Astrocyte (in vitro differentiated cells and primary cell): ENCODE results near the gene C17orf113. TPM values are rescaled to one million over a fixed set of nuclear protein-coding genes. Genes with fewer than 3 reads are reported as not detected.

ENCODE experiments used
- DNase-seq: peaks from one replicate; pipeline ENCODE4 v3.0.0-alpha.2; 2010; ENCODE audit warnings: low read depth
- FAIRE-seq: peaks from 2 replicates; lab custom pipeline; 2011; peaks lifted over from hg19 to GRCh38; lab: Jason Lieb, UNC
- H2AFZ ChIP-seq: 2 replicates; pipeline ENCODE4 v1.6.0; 2012; ENCODE audit warnings: low read depth, low read length, inconsistent platforms
- H3K27ac ChIP-seq: 2 replicates; pipeline ENCODE4 v1.5.1; 2011; ENCODE audit warnings: low read depth, low read length, inconsistent platforms
- H3K27me3 ChIP-seq: 2 replicates; pipeline ENCODE4 v1.6.0; 2011; ENCODE audit warnings: low read length, inconsistent platforms; ENCODE audit not compliant: insufficient read depth
- H3K36me3 ChIP-seq: 2 replicates; pipeline ENCODE4 v1.5.1; 2011; ENCODE audit warnings: low read length, inconsistent platforms; ENCODE audit not compliant: insufficient read depth
- H3K4me1 ChIP-seq: 2 replicates; pipeline ENCODE4 v1.5.1; 2011; ENCODE audit warnings: low read length, inconsistent platforms; ENCODE audit not compliant: insufficient read depth
- H3K4me2 ChIP-seq: 2 replicates; pipeline ENCODE4 v1.6.0; 2012; ENCODE audit warnings: low read length, inconsistent platforms
- H3K4me3 ChIP-seq: 2 replicates; pipeline ENCODE4 v1.5.1; 2011; ENCODE audit warnings: low read depth, mild to moderate bottlenecking, low read length, inconsistent platforms; ENCODE audit not compliant: insufficient read depth
- H3K79me2 ChIP-seq: 2 replicates; pipeline ENCODE4 v1.6.0; 2012; ENCODE audit warnings: mild to moderate bottlenecking, low read length, inconsistent platforms; ENCODE audit not compliant: insufficient read depth
- H3K9ac ChIP-seq: 2 replicates; pipeline ENCODE4 v1.6.0; 2012; ENCODE audit warnings: mild to moderate bottlenecking, low read length, inconsistent platforms
- H3K9me3 ChIP-seq: 2 replicates; pipeline ENCODE4 v1.5.1; 2012; ENCODE audit warnings: low read depth, mild to moderate bottlenecking, low read length, inconsistent platforms; ENCODE audit not compliant: insufficient read depth
- H4K20me1 ChIP-seq: 2 replicates; pipeline ENCODE4 v1.6.0; 2012; ENCODE audit warnings: low read length, inconsistent platforms; ENCODE audit not compliant: insufficient read depth
- H3K27ac Mint-ChIP-seq: one replicate; pipeline ENCODE4 v1.8.0; 2021; ENCODE audit warnings: mild to moderate bottlenecking, mixed read lengths; ENCODE audit not compliant: unreplicated experiment
- H3K27me3 Mint-ChIP-seq: one replicate; pipeline ENCODE4 v1.8.0; 2021; ENCODE audit warnings: low read depth, mixed read lengths; ENCODE audit not compliant: unreplicated experiment
- H3K36me3 Mint-ChIP-seq: one replicate; pipeline ENCODE4 v1.8.0; 2021; ENCODE audit warnings: low read depth, mixed read lengths; ENCODE audit not compliant: unreplicated experiment
- H3K4me1 Mint-ChIP-seq: one replicate; pipeline ENCODE4 v1.8.0; 2021; ENCODE audit warnings: low read depth, mixed read lengths; ENCODE audit not compliant: unreplicated experiment
- H3K4me3 Mint-ChIP-seq: one replicate; pipeline ENCODE4 v1.8.0; 2021; ENCODE audit warnings: mild to moderate bottlenecking, moderate library complexity, mixed read lengths; ENCODE audit not compliant: unreplicated experiment
- H3K9me3 Mint-ChIP-seq: one replicate; pipeline ENCODE4 v1.8.0; 2021; ENCODE audit warnings: mild to moderate bottlenecking, mixed read lengths; ENCODE audit not compliant: unreplicated experiment
- CTCF ChIP-seq: IDR thresholded peaks from 2 replicates; pipeline ENCODE4 v1.5.1; 2011; ENCODE audit warnings: low read depth, mild to moderate bottlenecking, inconsistent platforms, low read length, moderate library complexity; ENCODE audit not compliant: insufficient read depth
- EZH2 ChIP-seq: IDR thresholded peaks from 2 replicates; pipeline ENCODE4 v1.6.1; 2012; ENCODE audit warnings: mild to moderate bottlenecking, low read length, inconsistent platforms; ENCODE audit not compliant: insufficient read depth
- total RNA-seq: library from RNA; stranded (reverse); gene quantifications from 2 replicates; pipeline ENCODE4 v1.2.1, GENCODE V29; 2021

The C17orf113 gene
- total RNA-seq, 1 donor from 2014 or later, result 0.23 TPM

DNA sequence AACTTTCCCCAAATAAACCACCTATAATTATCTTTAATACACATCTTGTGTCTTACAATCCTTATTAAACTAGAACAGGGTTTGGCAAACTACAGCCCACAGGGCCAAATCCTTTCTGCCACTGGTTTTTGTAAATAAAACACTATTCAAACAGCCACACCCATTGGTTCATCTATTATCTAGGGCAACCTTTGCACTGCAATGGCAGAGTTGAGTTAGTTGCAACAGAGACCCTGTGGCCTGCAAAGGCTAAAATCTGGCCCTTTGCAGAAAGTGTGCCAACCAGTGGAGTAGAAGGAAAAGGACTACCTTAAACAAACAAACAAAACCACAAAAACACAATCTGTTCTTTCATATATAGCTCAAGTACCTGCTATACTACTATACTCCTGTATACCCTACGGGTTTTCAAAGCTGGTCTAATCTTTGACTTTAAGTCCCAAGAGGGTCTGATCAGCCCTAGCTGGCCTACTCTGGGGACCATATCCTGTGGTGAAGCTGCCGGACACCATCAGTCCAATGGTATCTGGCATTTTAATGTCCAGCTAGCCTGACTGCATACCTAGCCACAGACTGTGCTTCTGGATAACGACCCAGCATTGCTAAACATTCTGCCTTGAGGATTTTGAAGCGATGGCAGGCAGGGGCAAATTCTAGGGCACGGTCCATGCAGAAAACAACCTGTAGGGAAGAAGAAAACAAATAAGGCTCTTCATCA, 60.5 kb downstream of the C17orf113 start:
- Histone ChIP-seq H3K27me3 (no peaks in the 10 kb centered on the region), H4K20me1 (peaks cover 30% of the 10 kb centered on the region), H2AFZ (no peak overlapping the region), H3K9ac (no peak overlapping the region), H3K9me3 (no peaks in the 10 kb centered on the region), H3K79me2 (peaks cover 2% of the 10 kb centered on the region), H3K4me2 (no peak overlapping the region), H3K27ac (no peak overlapping the region), H3K4me3 (no peak overlapping the region), H3K4me1 (peaks cover 6% of the 10 kb centered on the region), H3K36me3 (peaks cover 59% of the 10 kb centered on the region)
- FAIRE-seq (no peak), DNase-seq (no peak)
- peaks cover 18% of the 10 kb centered on the region for H3K4me1 Mint-ChIP-seq
- no peaks in the 10 kb centered on the region for H3K9me3 Mint-ChIP-seq
- TF ChIP-seq CTCF (no peak), EZH2 (no peak)
- no peaks in the 10 kb centered on the region for H3K27me3 Mint-ChIP-seq
- H3K4me3 Mint-ChIP-seq, result no peak overlapping the region
- peak overlapping the region; percentile 53 for H3K27ac Mint-ChIP-seq
- H3K36me3 Mint-ChIP-seq, result peaks cover 26% of the 10 kb centered on the region

GRCh38 chr17:41988418-41988817, 62.0 kb downstream of the C17orf113 start:
- no peak for TF ChIP-seq CTCF
- no peak for TF ChIP-seq EZH2
- Mint-ChIP-seq H3K4me1 (peaks cover 18% of the 10 kb centered on the region), H3K27ac (no peak overlapping the region), H3K27me3 (no peaks in the 10 kb centered on the region), H3K4me3 (no peak overlapping the region), H3K9me3 (no peaks in the 10 kb centered on the region), H3K36me3 (peaks cover 26% of the 10 kb centered on the region)
- FAIRE-seq (no peak), DNase-seq (no peak)
- H3K4me3 ChIP-seq, result no peak overlapping the region
- no peak overlapping the region for H3K9ac ChIP-seq
- H3K27ac ChIP-seq, result no peak overlapping the region
- no peaks in the 10 kb centered on the region for H3K27me3 ChIP-seq
- peaks cover 62% of the 10 kb centered on the region for H3K36me3 ChIP-seq
- H2AFZ ChIP-seq, result no peak overlapping the region
- H3K4me1 ChIP-seq, result peaks cover 6% of the 10 kb centered on the region
- no peak overlapping the region for H3K4me2 ChIP-seq
- peaks cover 29% of the 10 kb centered on the region for H4K20me1 ChIP-seq
- H3K79me2 ChIP-seq, result peaks cover 2% of the 10 kb centered on the region
- no peaks in the 10 kb centered on the region for H3K9me3 ChIP-seq

Other genes starting within 250 kb of the C17orf113 start
- gene P3H4, start 238.7 kb downstream of the C17orf113 start, total RNA-seq, result 81.5 and 110 TPM in 2 replicates
- 446 and 584 TPM in 2 replicates for gene FKBP10, start 237.6 kb downstream of the C17orf113 start, total RNA-seq
- gene NT5C3B, start 214.4 kb downstream of the C17orf113 start, total RNA-seq, result 47.4 and 56.1 TPM in 2 replicates
- gene KLHL10, start 212.8 kb downstream of the C17orf113 start, total RNA-seq, result not detected in 2 replicates
- gene KLHL11, start 185.2 kb downstream of the C17orf113 start, total RNA-seq, result 12.3 and 12.8 TPM in 2 replicates
- 296 and 326 TPM in 2 replicates for gene ACLY, start 131.7 kb downstream of the C17orf113 start, total RNA-seq
- gene ODAD4, start 120.0 kb downstream of the C17orf113 start, total RNA-seq, result 0.98 and 1.1 TPM in 2 replicates
- gene CNP, start 83.8 kb downstream of the C17orf113 start, total RNA-seq, result 169 and 177 TPM in 2 replicates
- gene DNAJC7, start 33.2 kb downstream of the C17orf113 start, total RNA-seq, result 82.9 and 96.0 TPM in 2 replicates
- 60.5 and 66.0 TPM in 2 replicates for gene NKIRAS2, start 30.5 kb downstream of the C17orf113 start, total RNA-seq
- gene ZNF385C, start 47.9 kb upstream of the C17orf113 start, total RNA-seq, result 0.36 and 0.39 TPM in 2 replicates
- gene DHX58, start 62.1 kb upstream of the C17orf113 start, total RNA-seq, result 5.4 and 5.5 TPM in 2 replicates
- gene KAT2A, start 70.8 kb upstream of the C17orf113 start, total RNA-seq, result 23.6 and 25.5 TPM in 2 replicates
- gene HSPB9, start 72.2 kb upstream of the C17orf113 start, total RNA-seq, result not detected in 2 replicates
- gene RAB5C, start 104.4 kb upstream of the C17orf113 start, total RNA-seq, result 201 and 209 TPM in 2 replicates
- gene KCNH4, start 130.5 kb upstream of the C17orf113 start, total RNA-seq, result not detected in 2 replicates
- not detected in 2 replicates for gene HCRT, start 134.9 kb upstream of the C17orf113 start, total RNA-seq
- gene GHDC, start 143.9 kb upstream of the C17orf113 start, total RNA-seq, result 0.26 and 0.64 TPM in 2 replicates
- gene STAT5B, start 225.8 kb upstream of the C17orf113 start, total RNA-seq, result 23.1 and 23.7 TPM in 2 replicates
- 0.77 and 1.9 TPM in 2 replicates for gene STAT5A, start 237.9 kb upstream of the C17orf113 start, total RNA-seq